22Rv1 (cell line): ENCODE results near the gene GRM7.

Experiments used
- ZFX ChIP-seq: fragments of 450-650 bp; IDR thresholded peaks from 2 replicates; pipeline ENCODE4 v1.6.1; 2017; ENCODE audit warnings: antibody characterized with exemption, borderline replicate concordance
- TF ChIP-seq, protein P1 (sequence below): fragments of 450-650 bp; IDR thresholded peaks from 2 replicates; pipeline ENCODE4 v1.5.1; 2017; ENCODE audit warnings: mild to moderate bottlenecking

DNA sequence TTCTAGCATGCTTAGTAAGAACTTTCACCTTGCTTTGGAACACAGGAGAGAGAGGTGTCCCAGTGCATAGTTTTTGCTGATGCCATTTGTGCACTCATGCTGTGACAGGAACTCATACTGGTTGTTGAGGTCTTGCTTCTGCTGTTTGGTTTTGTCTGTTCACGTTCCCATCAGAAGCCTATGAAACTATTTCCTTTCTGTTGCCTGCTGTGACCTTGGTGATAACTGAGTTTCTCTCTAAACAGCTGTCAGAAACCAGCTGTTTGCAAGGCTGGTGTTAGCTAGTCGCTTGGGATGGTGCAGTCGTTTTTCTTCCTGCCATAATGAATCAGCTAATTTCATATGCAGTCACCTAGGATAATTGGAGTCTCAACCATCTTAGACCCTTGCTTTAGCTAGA lies 724.1 kb downstream of the GRM7 start:
- TF ChIP-seq, protein P1, sequence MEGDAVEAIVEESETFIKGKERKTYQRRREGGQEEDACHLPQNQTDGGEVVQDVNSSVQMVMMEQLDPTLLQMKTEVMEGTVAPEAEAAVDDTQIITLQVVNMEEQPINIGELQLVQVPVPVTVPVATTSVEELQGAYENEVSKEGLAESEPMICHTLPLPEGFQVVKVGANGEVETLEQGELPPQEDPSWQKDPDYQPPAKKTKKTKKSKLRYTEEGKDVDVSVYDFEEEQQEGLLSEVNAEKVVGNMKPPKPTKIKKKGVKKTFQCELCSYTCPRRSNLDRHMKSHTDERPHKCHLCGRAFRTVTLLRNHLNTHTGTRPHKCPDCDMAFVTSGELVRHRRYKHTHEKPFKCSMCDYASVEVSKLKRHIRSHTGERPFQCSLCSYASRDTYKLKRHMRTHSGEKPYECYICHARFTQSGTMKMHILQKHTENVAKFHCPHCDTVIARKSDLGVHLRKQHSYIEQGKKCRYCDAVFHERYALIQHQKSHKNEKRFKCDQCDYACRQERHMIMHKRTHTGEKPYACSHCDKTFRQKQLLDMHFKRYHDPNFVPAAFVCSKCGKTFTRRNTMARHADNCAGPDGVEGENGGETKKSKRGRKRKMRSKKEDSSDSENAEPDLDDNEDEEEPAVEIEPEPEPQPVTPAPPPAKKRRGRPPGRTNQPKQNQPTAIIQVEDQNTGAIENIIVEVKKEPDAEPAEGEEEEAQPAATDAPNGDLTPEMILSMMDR = no peak
- no peak for TF ChIP-seq ZFX
